HepG2 (cell line): ENCODE data around the gene MPST. TPM values are rescaled to one million over a fixed set of nuclear protein-coding genes. Genes with fewer than 3 reads are reported as not detected.
A peak's percentile ranks its signal among the peaks of the same experiment; 100 is the strongest.

Source experiments
- CERS6 ChIP-seq: sonication (generic); formaldehyde crosslinking; IDR thresholded peaks from 2 replicates; pipeline ENCODE4 v1.5.0; 2020; ENCODE audit warnings: missing genetic modification reagents
- FOSL1 ChIP-seq: sonication (generic); formaldehyde crosslinking; IDR thresholded peaks from 2 replicates; pipeline ENCODE4 v1.9.0; 2021; ENCODE audit warnings: missing genetic modification reagents, borderline replicate concordance
- FOSL2 ChIP-seq: sonication (generic); formaldehyde crosslinking; IDR thresholded peaks from 2 replicates; pipeline ENCODE4 v1.4.0; 2020; ENCODE audit warnings: missing genetic modification reagents
- FOXJ3 ChIP-seq: sonication (generic); formaldehyde crosslinking; IDR thresholded peaks from 2 replicates; pipeline ENCODE4 v1.4.0; 2020; ENCODE audit warnings: missing genetic modification reagents, mild to moderate bottlenecking, borderline replicate concordance
- MXD1 ChIP-seq: sonication (generic); formaldehyde crosslinking; IDR thresholded peaks from 2 replicates; pipeline ENCODE4 v1.4.0; 2020; ENCODE audit warnings: mild to moderate bottlenecking, missing genetic modification reagents
- NFIC ChIP-seq: IDR thresholded peaks from 2 replicates; pipeline ENCODE4 v1.6.1; 2012; ENCODE audit warnings: mild to moderate bottlenecking, low read length, inconsistent platforms
- NR1H2 ChIP-seq: sonication (generic); formaldehyde crosslinking; IDR thresholded peaks from 2 replicates; pipeline ENCODE4 v1.8.1; 2022; ENCODE audit warnings: low read depth, missing genetic modification reagents, borderline replicate concordance
- RBM39 ChIP-seq: fragments of 200-400 bp; formaldehyde crosslinking; IDR thresholded peaks from one replicate; pipeline ENCODE4 v1.6.1; 2018; ENCODE audit warnings: antibody characterized with exemption, mild to moderate bottlenecking, low read depth, low read length; ENCODE audit not compliant: poor library complexity, severe bottlenecking
- SP1 ChIP-seq, 2 experiments: fragments of 450-650 bp in 1 of 2; sonication (generic) in 1 of 2; formaldehyde crosslinking in 1 of 2; IDR thresholded peaks; 2 replicates each; pipeline versions ENCODE4 v1.4.0 to v1.6.1; 2016 to 2020; ENCODE audit warnings: missing genetic modification reagents in 1 of 2
- TCF12 ChIP-seq, 2 experiments: fragments of 450-650 bp in 1 of 2; sonication (generic) in 1 of 2; formaldehyde crosslinking in 1 of 2; IDR thresholded peaks; 2 replicates each; pipeline versions ENCODE4 v1.6.1 to v1.8.0; 2017 to 2022; ENCODE audit warnings: antibody characterized with exemption in 1 of 2, mild to moderate bottlenecking in 1 of 2, missing genetic modification reagents in 1 of 2, moderate library complexity in 1 of 2
- ZBTB7A ChIP-seq: sonication (generic); formaldehyde crosslinking; IDR thresholded peaks from 2 replicates; pipeline ENCODE4 v1.8.0; 2022; ENCODE audit warnings: mild to moderate bottlenecking, missing genetic modification reagents
- ZNF264 ChIP-seq: sonication (generic); formaldehyde crosslinking; IDR thresholded peaks from 2 replicates; pipeline ENCODE4 v1.4.0; 2020; ENCODE audit warnings: missing genetic modification reagents
- ZNF274 ChIP-seq: sonication (generic); formaldehyde crosslinking; IDR thresholded peaks from 2 replicates; pipeline ENCODE4 v1.5.1; 2020; ENCODE audit warnings: mild to moderate bottlenecking, missing genetic modification reagents
- ZNF281 ChIP-seq: sonication (generic); formaldehyde crosslinking; IDR thresholded peaks from 2 replicates; pipeline ENCODE4 v1.4.0; 2020; ENCODE audit warnings: missing genetic modification reagents, borderline replicate concordance
- ZNF350 ChIP-seq: sonication (generic); formaldehyde crosslinking; IDR thresholded peaks from 2 replicates; pipeline ENCODE4 v1.4.0; 2020; ENCODE audit warnings: mild to moderate bottlenecking, low read depth, missing genetic modification reagents, borderline replicate concordance
- ZNF678 ChIP-seq: sonication (generic); formaldehyde crosslinking; IDR thresholded peaks from 2 replicates; pipeline ENCODE4 v1.4.0; 2020; ENCODE audit warnings: mild to moderate bottlenecking, missing genetic modification reagents
- polyA plus RNA-seq, 8 experiments: library from polyadenylated mRNA; depleted of rRNA in 3 of 8; stranded (reverse) in 7 of 8; unstranded in 1 of 8; fragments of >200 nt; fragmentation: Illumina TruSeq in 4 of 8; extraction: Trizol in 4 of 8; gene quantifications; 2 replicates each; pipeline versions ENCODE4 v1.2.1 to v1.2.3, GENCODE V29; 2011 to 2016; ENCODE audit warnings: low read depth in 4 of 8, missing spikeins in 1 of 8, mixed read lengths in 1 of 8; ENCODE audit not compliant: insufficient read depth in 1 of 8
- total RNA-seq, 5 experiments: library from RNA; depleted of rRNA; stranded (reverse); fragments of >200 nt; fragmentation: Illumina TruSeq; extraction: Trizol; gene quantifications; 2 replicates each; pipeline ENCODE4 v1.2.3, GENCODE V29; 2016; ENCODE audit warnings: low read depth in 1 of 5
- TF ChIP-seq, protein P1 (sequence below): fragments of 450-650 bp; IDR thresholded peaks from 2 replicates; pipeline ENCODE4 v1.6.1; 2017
- TF ChIP-seq, protein P2 (sequence below): sonication (generic); formaldehyde crosslinking; IDR thresholded peaks from 2 replicates; pipeline ENCODE4 v1.4.0; 2020; ENCODE audit warnings: missing genetic modification reagents

Gene MPST
- total and polyA plus RNA-seq, 2 of the 13 experiments (the other 11 are each of a cell fraction or from before 2014, with no cell fraction given) = 133 to 141 TPM

DNA sequence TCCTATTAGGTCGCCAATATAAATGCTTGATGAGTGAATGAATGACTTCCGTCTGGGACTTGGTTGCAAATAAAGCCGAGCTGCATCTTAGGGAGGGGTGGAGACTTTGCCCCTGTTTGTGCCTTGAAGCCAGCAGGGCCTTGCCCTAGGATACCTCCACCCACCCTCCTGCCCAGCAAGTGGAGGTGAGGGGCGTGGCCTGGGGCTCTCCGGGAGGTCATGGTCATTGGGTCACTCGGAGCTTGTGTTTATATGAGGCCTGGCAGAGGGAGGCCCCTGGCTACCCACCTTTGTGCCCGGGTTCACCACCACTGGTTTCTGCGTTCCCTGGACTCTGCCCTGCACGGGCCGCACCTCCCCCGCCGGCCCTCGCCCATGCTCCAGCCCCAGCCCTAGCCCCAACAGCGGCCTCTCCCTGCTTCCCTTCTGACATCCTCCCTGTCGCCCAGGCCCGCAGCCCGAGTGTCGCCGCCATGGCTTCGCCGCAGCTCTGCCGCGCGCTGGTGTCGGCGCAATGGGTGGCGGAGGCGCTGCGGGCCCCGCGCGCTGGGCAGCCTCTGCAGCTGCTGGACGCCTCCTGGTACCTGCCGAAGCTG is 4.3 kb downstream of the MPST start (continued):
- TF ChIP-seq ZNF281 (CRISPR knock-in tag) (peak; percentile 99), CERS6 (CRISPR knock-in tag) (no peak), NFIC (no peak), ZNF350 (peak; percentile 60), FOSL2 (CRISPR knock-in tag) (peak; percentile 55), ZBTB7A (CRISPR knock-in tag) (0 out of 2 replicates have a peak, but pooled peaks have one; percentile 20), NR1H2 (CRISPR knock-in tag) (peak; percentile 31; the same call in 1 of the 2 replicates), MXD1 (CRISPR knock-in tag) (no peak), ZNF678 (CRISPR knock-in tag) (no peak), FOXJ3 (CRISPR knock-in tag) (peak; percentile 61; the same call in 1 of the 2 replicates), TCF12 (IDR thresholded peaks at IDR 0.05) (no peak), TCF12 (CRISPR knock-in tag; IDR thresholded peaks at IDR 0.05) (no peak; the same call in 1 of the 2 replicates), ZNF274 (CRISPR knock-in tag) (no peak), RBM39 (no peak), ZNF264 (CRISPR knock-in tag) (peak; percentile 69; the same call in 1 of the 2 replicates), SP1 (IDR thresholded peaks at IDR 0.05) (no peak), SP1 (CRISPR knock-in tag; IDR thresholded peaks at IDR 0.05) (peak; percentile 54; the same call in 1 of the 2 replicates), FOSL1 (CRISPR knock-in tag) (no peak)
- TF ChIP-seq, protein P1, sequence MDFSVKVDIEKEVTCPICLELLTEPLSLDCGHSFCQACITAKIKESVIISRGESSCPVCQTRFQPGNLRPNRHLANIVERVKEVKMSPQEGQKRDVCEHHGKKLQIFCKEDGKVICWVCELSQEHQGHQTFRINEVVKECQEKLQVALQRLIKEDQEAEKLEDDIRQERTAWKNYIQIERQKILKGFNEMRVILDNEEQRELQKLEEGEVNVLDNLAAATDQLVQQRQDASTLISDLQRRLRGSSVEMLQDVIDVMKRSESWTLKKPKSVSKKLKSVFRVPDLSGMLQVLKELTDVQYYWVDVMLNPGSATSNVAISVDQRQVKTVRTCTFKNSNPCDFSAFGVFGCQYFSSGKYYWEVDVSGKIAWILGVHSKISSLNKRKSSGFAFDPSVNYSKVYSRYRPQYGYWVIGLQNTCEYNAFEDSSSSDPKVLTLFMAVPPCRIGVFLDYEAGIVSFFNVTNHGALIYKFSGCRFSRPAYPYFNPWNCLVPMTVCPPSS = no peak
- TF ChIP-seq, protein P2, sequence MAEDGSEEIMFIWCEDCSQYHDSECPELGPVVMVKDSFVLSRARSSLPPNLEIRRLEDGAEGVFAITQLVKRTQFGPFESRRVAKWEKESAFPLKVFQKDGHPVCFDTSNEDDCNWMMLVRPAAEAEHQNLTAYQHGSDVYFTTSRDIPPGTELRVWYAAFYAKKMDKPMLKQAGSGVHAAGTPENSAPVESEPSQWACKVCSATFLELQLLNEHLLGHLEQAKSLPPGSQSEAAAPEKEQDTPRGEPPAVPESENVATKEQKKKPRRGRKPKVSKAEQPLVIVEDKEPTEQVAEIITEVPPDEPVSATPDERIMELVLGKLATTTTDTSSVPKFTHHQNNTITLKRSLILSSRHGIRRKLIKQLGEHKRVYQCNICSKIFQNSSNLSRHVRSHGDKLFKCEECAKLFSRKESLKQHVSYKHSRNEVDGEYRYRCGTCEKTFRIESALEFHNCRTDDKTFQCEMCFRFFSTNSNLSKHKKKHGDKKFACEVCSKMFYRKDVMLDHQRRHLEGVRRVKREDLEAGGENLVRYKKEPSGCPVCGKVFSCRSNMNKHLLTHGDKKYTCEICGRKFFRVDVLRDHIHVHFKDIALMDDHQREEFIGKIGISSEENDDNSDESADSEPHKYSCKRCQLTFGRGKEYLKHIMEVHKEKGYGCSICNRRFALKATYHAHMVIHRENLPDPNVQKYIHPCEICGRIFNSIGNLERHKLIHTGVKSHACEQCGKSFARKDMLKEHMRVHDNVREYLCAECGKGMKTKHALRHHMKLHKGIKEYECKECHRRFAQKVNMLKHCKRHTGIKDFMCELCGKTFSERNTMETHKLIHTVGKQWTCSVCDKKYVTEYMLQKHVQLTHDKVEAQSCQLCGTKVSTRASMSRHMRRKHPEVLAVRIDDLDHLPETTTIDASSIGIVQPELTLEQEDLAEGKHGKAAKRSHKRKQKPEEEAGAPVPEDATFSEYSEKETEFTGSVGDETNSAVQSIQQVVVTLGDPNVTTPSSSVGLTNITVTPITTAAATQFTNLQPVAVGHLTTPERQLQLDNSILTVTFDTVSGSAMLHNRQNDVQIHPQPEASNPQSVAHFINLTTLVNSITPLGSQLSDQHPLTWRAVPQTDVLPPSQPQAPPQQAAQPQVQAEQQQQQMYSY (CRISPR knock-in tag) = no peak
